Activated T-cell treated with anti-CD3 and anti-CD28 coated beads, Interleukin-2, amount 50 U/mL, for 4 hours (primary cell): ENCODE data around the gene LARP4B. TPM values are rescaled to one million over a fixed set of nuclear protein-coding genes. Genes with fewer than 3 reads are reported as not detected.

Experiments used
- ATAC-seq, 2 donors: fragments of 200-7000 bp; cut with Tn5 transposase; one replicate each; pipeline ENCODE4 v1.10.0; 2021
- DNase-seq: peaks from one replicate; pipeline ENCODE4 v3.0.0-alpha.2; 2020
- H3K27me3 Mint-ChIP-seq: one replicate; pipeline ENCODE4 v1.8.0; 2021; ENCODE audit warnings: low read depth, mixed read lengths
- H3K36me3 Mint-ChIP-seq: one replicate; pipeline ENCODE4 v1.8.0; 2022; ENCODE audit warnings: mixed read lengths; ENCODE audit not compliant: insufficient read depth
- H3K4me1 Mint-ChIP-seq: one replicate; pipeline ENCODE4 v1.8.0; 2021; ENCODE audit warnings: low read depth, mixed read lengths
- H3K4me3 Mint-ChIP-seq: one replicate; pipeline ENCODE4 v1.8.0; 2021; ENCODE audit warnings: mild to moderate bottlenecking, moderate library complexity, mixed read lengths
- H3K9me3 Mint-ChIP-seq: one replicate; pipeline ENCODE4 v1.8.0; 2021; ENCODE audit warnings: mixed read lengths
- total RNA-seq, 3 donors: library from RNA; stranded (reverse); gene quantifications; one replicate each; pipeline ENCODE4 v1.2.1, GENCODE V29; 2021

LARP4B gene
- total RNA-seq, 3 donors from 2014 or later, result 126 to 143 (median 138) TPM

DNA sequence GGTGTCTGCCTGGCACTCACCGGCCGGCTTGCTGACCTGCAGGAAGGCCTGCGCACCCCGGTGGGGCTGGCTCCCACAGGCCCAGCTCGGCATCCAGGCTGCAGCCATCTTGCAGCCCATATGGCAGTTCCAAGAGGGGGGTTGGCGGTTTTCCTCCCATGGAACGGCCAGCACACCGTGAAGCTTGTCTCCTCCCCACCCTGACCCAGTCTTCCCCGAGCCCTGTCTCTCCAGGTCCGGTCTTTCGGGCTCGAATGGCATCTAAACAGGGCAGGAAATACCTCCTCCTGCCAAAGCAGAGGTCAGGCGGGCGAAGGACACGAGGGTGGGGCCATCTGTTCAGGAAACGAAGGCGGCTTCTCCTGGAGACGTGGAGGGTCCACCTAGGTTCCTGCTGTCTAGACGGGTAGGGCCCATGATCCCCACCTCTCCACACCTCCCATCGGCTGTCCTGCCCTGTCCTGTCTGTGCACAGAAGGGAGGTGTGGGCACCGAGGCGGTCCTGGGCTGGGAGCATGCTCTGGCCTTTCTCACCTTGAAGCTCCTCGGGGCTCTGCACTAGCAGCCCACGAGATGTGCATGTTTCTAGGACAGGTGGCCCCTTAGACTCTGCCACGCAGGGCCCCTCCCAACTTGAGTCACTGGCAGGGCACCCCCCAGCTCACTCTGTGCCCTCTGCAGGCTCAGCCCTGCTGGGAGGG lies 128.3 kb downstream of the LARP4B start:
- H3K36me3 Mint-ChIP-seq, result peaks cover 27% of the 10 kb centered on the region

DNA sequence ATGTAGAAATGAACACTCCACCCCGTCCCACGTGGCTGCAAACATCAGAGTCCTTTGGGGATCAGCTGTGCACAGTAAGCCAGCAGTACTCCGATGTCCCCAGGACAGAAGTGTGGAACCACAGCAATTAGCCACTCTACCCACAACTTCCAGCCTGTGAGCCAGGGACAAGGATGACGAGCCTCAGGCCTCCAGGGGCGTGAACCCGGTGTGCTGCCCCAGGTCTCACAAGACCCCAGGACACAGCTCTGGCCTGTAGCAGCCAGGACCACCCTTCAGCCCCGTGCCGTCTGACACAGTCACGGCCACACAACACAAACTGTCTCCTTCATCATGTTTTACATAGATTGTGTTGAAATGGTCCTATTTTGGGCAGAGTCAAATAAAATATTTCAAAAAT lies 129.0 kb downstream of the LARP4B start:
- Mint-ChIP-seq H3K4me3 (no peak overlapping the region), H3K27me3 (peaks cover 2% of the 10 kb centered on the region), H3K36me3 (peaks cover 22% of the 10 kb centered on the region), H3K4me1 (no peaks in the 10 kb centered on the region), H3K9me3 (peaks cover 23% of the 10 kb centered on the region)
- DNase-seq (no peak), ATAC-seq (no peak)

More for the DNA sequence above, 128.3 kb downstream of the LARP4B start:
- Mint-ChIP-seq H3K27me3 (peaks cover 2% of the 10 kb centered on the region), H3K4me3 (no peak overlapping the region), H3K9me3 (peaks cover 18% of the 10 kb centered on the region), H3K4me1 (no peaks in the 10 kb centered on the region)
- DNase-seq (no peak), ATAC-seq (peak in 1 of 2 donors; percentile 28)

DNA sequence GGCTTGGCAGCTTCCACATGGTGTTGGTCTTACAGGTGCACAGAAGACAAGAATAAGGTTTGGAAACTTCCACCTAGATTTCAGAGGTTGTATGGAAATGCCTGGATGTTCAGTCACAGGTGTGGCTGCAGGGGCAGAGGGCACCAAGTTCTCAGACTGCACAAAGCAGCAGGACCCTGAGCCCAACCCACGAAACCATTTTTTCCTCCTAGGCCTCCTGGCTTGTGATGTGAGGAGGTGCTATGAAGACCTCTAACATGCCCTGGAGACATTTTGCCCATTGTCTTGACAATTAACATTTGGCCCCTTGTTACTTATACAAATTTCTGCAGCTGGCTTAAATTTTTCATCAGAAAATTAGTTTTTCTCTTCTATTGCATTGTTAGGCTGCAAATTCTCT lies 134.3 kb downstream of the LARP4B start:
- Mint-ChIP-seq H3K4me1 (no peaks in the 10 kb centered on the region), H3K27me3 (peaks cover 2% of the 10 kb centered on the region), H3K9me3 (peaks cover 38% of the 10 kb centered on the region), H3K4me3 (no peak overlapping the region), H3K36me3 (peaks cover 26% of the 10 kb centered on the region)
- DNase-seq (no peak), ATAC-seq (no peak)

DNA sequence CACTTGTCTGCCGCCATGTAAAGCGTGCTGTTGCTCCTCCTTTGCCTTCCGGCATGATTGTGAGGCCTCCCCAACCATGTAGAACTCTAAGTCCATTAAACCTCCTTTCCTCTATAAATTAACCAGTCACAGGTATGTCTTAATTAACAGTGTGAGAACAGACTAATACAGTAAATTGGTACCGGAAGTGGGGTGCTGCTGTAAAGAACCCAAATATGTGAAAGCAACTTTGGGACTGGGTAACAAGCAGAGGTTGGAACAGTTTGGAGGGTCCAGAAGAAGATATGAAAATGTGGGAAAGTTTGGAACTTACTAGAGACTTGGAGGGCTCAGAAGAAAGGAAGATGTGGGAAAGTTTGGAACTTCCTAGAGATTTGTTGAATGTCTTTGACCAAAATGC lies 135.3 kb downstream of the LARP4B start:
- Mint-ChIP-seq H3K4me3 (no peak overlapping the region), H3K27me3 (peaks cover 2% of the 10 kb centered on the region), H3K36me3 (peaks cover 26% of the 10 kb centered on the region), H3K9me3 (peaks cover 38% of the 10 kb centered on the region), H3K4me1 (no peaks in the 10 kb centered on the region)
- DNase-seq, result no peak
- ATAC-seq, result no peak

DNA sequence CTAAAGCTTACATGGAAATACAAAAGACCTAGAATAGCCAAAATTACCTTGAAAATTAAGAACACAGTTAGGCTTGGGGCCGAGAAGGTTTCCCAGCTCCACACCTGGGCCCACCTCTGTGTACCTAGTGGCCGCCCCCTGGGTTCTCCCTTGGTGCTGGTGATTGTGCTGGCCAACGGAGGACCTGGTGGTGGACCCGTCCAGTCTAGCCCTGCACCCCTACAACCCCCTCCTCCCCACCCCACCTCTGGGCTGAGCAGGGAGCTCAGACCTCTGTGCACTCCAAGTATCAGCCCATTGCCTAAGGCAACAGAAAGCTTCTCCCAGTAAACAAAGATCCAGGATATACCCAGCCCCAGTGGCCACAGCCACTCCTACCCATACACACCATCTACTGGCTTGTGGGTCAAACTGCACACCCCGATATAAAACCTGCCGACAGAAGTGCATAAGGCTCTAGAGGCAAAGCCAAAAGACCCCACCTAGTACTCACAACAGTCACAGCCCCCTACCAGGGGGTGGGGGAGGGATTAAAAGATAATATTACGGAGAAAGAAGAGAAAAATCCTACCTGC lies 137.0 kb downstream of the LARP4B start:
- peaks cover 20% of the 10 kb centered on the region for H3K36me3 Mint-ChIP-seq
- H3K9me3 Mint-ChIP-seq, result peaks cover 32% of the 10 kb centered on the region
- no peak overlapping the region for H3K4me3 Mint-ChIP-seq
- ATAC-seq (no peak), DNase-seq (no peak)
- no peaks in the 10 kb centered on the region for H3K4me1 Mint-ChIP-seq
- H3K27me3 Mint-ChIP-seq, result no peaks in the 10 kb centered on the region

DNA sequence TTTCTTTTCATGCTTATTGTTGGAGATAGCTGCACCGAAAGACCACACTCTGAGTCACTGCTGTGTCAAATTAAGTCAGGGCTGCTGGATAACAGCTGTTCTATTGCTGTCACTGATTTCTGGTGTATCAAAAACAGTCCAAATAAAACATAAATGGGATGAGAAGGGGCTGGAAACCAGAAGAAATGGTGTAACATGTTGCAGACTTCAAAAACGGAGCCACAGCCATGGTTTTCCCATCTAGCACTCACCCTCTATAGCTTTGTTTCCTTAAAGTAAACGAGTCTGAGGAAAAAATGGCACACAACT lies 138.8 kb downstream of the LARP4B start:
- no peaks in the 10 kb centered on the region for H3K27me3 Mint-ChIP-seq
- no peaks in the 10 kb centered on the region for H3K4me1 Mint-ChIP-seq
- DNase-seq, result no peak
- H3K9me3 Mint-ChIP-seq, result peaks cover 17% of the 10 kb centered on the region
- H3K4me3 Mint-ChIP-seq, result no peak overlapping the region
- peaks cover 15% of the 10 kb centered on the region for H3K36me3 Mint-ChIP-seq
- no peak for ATAC-seq

DNA sequence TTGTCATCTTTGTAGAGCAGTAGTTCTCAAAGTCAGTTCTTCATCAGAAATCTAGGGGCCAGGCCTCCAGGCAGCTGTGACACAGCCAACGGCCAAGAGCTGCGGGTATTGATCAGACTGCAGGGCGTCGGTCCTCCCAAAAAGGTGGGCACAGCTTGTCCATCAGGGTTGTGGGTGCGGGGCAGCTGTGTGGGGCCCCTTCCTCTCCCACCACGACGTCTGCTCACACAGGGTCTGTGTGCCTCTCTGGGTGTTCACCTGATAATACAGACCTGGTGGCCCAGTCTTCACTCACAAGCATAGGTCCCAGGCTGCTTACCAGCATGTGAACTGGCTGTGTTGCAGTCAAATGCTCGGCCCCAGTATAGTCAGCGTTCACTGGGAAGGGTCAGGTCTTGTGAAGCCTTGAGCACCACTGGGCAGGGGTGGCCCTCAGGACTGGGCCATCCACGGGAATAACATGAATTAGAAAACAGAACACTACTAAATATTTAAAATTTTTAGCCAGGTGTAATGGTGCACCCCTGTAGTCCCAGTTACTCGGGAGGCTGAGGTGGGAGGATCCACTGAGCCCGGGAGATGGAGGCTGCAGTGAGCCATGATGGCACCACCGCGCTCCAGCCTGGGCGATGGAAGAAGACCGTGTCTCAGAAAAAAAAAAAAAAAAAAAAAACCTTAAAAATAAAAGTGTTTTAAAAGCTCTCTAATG lies 139.3 kb downstream of the LARP4B start:
- no peak overlapping the region for H3K4me3 Mint-ChIP-seq
- ATAC-seq (no peak), DNase-seq (no peak)
- H3K4me1 Mint-ChIP-seq, result no peaks in the 10 kb centered on the region
- peaks cover 12% of the 10 kb centered on the region for H3K36me3 Mint-ChIP-seq
- peaks cover 13% of the 10 kb centered on the region for H3K9me3 Mint-ChIP-seq
- peaks cover 1% of the 10 kb centered on the region for H3K27me3 Mint-ChIP-seq

DNA sequence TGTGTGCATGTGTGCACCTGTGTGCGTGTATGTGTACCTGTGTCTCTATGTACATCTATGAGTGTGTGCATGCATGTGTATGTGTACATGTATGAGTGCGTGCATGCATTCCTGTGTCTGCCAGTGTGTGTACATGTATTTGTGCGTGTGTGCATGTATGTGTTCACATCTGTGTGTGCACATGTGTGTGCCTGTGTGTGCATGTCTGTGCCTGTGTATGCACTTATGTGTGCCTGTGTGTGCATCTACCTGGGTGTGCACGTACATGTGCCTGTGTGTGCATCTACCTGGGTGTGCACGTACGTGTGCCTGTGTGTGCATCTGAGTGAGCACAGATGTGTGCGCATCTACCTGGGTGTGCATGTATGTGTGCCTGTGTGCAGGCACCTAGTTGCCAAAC lies 139.9 kb downstream of the LARP4B start:
- no peak overlapping the region for H3K4me3 Mint-ChIP-seq
- no peaks in the 10 kb centered on the region for H3K4me1 Mint-ChIP-seq
- peaks cover 11% of the 10 kb centered on the region for H3K36me3 Mint-ChIP-seq
- H3K9me3 Mint-ChIP-seq, result peaks cover 11% of the 10 kb centered on the region
- peaks cover 7% of the 10 kb centered on the region for H3K27me3 Mint-ChIP-seq
- ATAC-seq, result no peak
- no peak for DNase-seq

DNA sequence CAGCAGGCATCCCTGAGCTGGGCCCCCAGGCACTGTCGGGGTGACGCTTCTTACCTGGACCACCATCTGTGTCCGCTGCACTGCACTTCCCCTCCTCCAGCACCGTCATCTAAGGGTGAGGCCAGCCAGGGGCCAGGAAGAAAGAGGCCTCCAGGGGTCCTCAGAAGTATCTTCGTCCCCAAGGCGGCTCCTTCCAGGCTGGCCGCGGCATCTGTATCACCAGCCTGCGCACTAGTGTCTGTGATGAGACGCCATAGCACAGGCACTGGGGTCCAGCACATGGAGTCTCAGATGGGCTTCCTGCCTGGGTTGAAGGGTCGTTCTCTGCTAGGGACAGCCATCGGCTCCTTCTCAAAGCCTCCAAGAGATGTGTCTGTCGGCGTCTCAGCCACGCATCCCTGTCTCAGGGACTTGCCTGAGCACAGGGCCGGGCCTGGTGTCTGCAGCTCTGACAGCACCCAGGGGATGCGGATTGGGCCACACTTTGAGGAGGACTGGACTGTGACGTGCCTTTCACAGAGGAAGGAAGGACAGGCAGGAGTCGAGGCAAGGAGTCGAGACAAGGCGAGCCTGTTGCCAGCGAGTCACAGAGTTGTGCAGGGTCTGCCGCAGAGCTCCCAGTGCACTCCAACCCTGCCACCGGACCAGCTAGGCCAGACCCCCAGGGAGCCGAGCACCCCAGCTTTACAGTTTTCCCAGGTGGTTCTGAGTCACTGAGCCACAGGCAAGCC lies 140.5 kb downstream of the LARP4B start:
- Mint-ChIP-seq H3K9me3 (peaks cover 4% of the 10 kb centered on the region), H3K36me3 (peaks cover 4% of the 10 kb centered on the region), H3K27me3 (peaks cover 8% of the 10 kb centered on the region), H3K4me3 (no peak overlapping the region), H3K4me1 (no peaks in the 10 kb centered on the region)
- DNase-seq (no peak), ATAC-seq (no peak)

DNA sequence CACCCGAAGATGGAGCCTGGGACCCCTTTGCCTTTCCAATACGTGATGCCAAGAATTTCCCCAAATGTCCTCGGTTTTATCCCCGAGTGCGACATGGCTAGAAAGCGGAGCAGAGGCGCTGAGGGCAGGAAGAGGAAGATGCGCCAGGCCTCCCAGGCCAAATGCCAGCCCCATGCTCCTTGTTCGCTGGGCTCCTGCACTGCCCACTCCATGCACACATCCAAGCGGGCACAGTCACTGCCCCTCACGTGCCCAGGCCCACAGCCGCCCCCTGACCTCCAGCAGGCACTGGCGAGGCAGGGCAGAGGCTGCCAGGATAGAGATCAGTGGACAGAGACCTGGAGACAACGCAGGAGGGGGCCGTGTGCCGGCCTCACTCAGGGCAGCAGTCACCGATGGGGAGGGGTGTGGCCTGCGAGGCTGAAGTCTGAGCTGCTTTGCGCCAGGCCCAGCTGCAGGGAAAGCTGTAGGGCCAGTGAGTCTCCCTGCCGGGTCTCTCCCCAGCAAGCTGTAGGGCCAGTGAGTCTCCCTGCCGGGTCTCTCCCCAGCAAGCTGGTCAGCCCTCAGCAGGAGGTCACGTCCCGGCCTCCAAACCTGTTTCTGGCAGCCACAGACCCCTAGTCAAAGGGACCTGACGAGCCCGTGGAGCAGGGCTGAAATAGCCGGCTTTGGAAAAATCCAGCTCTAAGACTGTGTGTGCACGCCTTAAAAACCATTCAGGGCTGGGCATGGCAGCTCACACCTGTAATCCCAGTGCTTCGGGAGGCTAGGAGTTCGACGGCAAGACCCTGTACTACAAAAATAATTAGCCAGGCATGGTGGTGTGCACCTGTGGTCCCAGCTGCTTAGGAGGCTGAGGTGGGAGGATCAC lies 141.4 kb downstream of the LARP4B start:
- H3K27me3 Mint-ChIP-seq, result peaks cover 14% of the 10 kb centered on the region
- DNase-seq (no peak), ATAC-seq (no peak)
- no peaks in the 10 kb centered on the region for H3K4me1 Mint-ChIP-seq
- no peak overlapping the region for H3K4me3 Mint-ChIP-seq
- no peaks in the 10 kb centered on the region for H3K9me3 Mint-ChIP-seq
- H3K36me3 Mint-ChIP-seq, result no peaks in the 10 kb centered on the region

DNA sequence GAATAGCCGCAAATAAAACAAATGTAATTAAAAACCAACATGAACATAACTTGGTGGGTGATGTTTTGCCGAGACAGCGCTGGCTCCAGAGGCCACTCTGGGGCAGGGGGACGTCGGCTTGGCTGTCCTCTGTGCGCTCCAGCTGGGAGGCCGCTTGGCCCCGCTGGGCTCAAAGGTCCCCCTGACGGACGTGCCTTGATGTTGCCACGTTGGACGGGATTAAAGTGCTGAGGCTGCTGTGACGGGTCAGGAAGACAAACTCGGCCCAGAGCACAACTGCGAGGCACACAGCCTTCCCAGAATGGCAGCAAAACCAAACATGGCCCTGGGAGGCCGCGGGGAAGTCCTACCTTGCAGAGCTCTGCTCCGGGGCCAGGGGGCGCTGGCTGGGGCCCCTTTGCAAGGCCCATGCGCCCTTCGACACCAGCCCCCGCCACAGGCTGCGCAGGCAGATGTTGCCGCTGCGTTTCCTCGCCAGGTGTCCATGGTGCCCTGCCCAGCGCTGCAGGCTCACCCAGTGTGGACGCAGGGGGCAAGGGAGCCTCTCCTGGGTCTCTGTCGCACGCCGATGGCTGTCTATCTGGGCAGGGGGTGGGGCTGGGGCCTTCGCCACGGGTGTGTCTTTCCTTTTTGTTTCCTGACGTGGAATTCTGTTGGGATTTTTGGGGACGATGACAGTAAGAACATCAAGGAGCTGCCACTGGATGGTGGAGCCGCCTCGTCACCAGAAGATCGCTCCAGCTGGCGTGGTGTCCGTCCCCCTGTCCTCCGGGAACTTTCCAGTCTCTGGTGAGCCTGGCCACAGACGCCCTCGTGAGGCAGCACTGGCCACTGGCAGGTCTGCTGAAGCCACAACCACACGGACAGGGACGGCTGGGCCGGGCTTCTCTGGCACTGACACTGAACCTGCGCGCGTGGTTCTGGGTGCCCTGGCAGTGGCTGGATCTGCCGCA lies 142.4 kb downstream of the LARP4B start:
- H3K4me3 Mint-ChIP-seq, result peak overlapping the region; percentile 37
- ATAC-seq, result peak; percentile 41 to 42
- no peak for DNase-seq

DNA sequence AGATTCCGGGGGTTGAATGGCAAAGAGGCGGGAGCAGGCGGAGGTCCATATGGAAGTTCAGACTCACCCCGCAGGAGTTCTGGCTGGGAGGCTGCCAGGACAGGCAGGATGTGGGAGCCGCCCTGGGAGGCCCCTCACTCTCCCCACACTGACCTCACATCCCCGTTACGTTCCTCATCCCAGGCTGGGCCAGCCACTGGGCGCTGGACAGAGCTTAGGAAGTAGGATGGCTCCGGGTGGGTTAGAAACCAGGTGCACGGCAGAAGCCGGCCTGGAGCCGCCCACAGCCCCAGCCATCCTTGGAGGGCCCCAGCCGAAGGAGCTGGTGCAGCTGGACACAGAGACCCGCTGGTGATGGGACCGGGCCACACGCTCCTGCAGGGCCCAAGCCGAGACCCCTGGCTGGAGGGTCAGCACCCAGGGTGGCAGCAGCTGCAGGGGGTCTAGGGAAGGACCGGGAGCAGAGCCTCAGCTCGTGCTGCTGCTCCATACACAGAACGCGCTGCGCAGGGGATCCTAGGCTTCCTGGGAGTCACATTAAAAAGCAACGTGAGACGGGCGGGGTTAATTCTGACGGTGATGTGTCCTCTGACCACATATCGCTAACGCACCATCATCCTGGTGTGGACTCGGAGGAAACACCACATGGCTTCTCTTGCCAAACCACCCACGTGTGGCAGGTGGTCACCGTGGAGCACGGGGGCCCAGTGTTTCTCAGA lies 143.4 kb downstream of the LARP4B start:
- Mint-ChIP-seq H3K4me1 (no peaks in the 10 kb centered on the region), H3K36me3 (no peaks in the 10 kb centered on the region), H3K27me3 (peaks cover 18% of the 10 kb centered on the region), H3K9me3 (no peaks in the 10 kb centered on the region), H3K4me3 (no peak overlapping the region)
- ATAC-seq, result no peak
- no peak for DNase-seq

More for the DNA sequence above, 142.4 kb downstream of the LARP4B start:
- Mint-ChIP-seq H3K4me1 (no peaks in the 10 kb centered on the region), H3K27me3 (peaks cover 17% of the 10 kb centered on the region), H3K9me3 (no peaks in the 10 kb centered on the region), H3K36me3 (no peaks in the 10 kb centered on the region)
